GM10266 (cell line): ENCODE data around the gene ZMYM1.

Experiments used
- DNase-seq: peaks from one replicate; pipeline ENCODE4 v3.0.0; 2012; ENCODE audit errors: extremely low spot score
- CTCF ChIP-seq: IDR thresholded peaks from 2 replicates; pipeline ENCODE4 v1.5.1; 2012; ENCODE audit warnings: mild to moderate bottlenecking, low read depth; ENCODE audit not compliant: control insufficient read depth, insufficient read depth; ENCODE audit errors: missing control alignments

The ZMYM1 gene

GRCh38 chr1:35080171-35080854 is 1.1 kb downstream of the ZMYM1 start:
- no peak for TF ChIP-seq CTCF
- no peak for DNase-seq

GRCh38 chr1:35085421-35085820 is 6.2 kb downstream of the ZMYM1 start:
- DNase-seq = no peak
- no peak for TF ChIP-seq CTCF

- TF ChIP-seq CTCF = no peak
- DNase-seq = no peak
Measured at GRCh38 chr1:35097224-35097623, 18.0 kb downstream of the ZMYM1 start.

GRCh38 chr1:35111106-35111505 is 31.9 kb downstream of the ZMYM1 start:
- DNase-seq = no peak
- TF ChIP-seq CTCF = no peak

GRCh38 chr1:35112668-35113067 is 33.5 kb downstream of the ZMYM1 start:
- peak; percentile 5 for TF ChIP-seq CTCF
- no peak for DNase-seq

- DNase-seq = no peak
- no peak for TF ChIP-seq CTCF
Measured at GRCh38 chr1:35115459-35116383, 36.5 kb downstream of the ZMYM1 start.

- no peak for TF ChIP-seq CTCF
- DNase-seq = peak; percentile 48
Measured at GRCh38 chr1:35120458-35121133, 41.4 kb downstream of the ZMYM1 start.
